NCI-H1436 treated with DMSO at 0.1 percent for 48 hours (cell line): Measurements from ENCODE around the gene STARD3.
A peak's percentile ranks its signal among the peaks of the same experiment; 100 is the strongest.

ENCODE experiments used
- DNase-seq: peaks from one replicate; lab custom pipeline; 2025; lab: John Stamatoyannopoulos, UW

The STARD3 gene

GRCh38 chr17:39621523-39622379 is 15.2 kb upstream of the STARD3 start:
- DNase-seq = peak; percentile 36

DNA sequence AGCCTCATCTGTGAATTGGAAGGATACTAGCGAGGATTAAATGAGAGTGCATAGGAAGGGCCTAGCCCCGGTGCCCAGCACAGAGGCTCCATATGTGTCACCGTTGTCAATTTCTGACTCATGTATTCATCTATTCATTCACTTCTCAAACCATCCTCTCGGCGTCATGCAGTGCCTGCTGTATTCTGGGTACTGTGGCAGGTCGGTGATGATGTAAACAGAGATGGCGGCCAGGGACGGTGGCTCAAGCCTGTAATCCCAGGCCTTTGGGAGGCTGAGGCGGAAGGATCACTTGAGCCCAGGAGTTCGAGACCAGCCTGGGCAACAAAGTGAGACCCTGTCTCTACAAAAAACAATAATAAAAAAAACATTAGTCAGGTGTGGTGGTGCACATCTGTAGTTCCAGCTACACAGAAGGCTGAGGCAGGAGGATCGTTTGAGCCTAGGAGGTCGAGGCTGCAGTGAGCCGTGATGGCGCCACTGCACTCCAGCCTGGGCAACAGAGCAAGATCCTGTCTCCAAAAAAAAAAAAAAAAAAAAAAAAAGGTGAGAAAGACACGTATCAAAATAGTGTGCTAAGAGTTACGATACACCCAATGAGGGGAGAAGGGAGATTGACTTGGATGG is 14.5 kb upstream of the STARD3 start:
- no peak for DNase-seq

- peak; percentile 61 for DNase-seq
These were observed 13.5 kb upstream of the STARD3 start for GRCh38 chr17:39623356-39623950.

DNA sequence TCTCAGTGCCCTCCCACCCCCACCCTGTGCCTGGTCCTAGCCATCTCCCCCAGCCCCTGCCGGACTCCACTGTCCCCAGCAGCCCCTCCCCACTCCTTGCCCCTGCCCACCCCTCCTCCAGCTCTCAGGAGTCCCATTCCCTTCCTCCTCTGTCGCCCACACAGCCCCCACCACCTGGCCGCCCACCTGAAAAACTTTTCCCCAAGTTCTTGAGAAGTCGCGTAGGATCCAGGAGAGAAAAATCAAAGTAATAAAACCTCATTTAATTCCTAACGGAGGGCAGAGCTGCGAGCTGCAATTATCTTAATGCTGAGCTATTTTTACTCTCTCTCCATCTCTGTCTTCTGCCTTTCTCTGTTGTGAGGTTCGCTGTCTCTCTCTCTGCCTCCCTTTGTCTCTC is 12.6 kb upstream of the STARD3 start:
- DNase-seq = no peak

DNA sequence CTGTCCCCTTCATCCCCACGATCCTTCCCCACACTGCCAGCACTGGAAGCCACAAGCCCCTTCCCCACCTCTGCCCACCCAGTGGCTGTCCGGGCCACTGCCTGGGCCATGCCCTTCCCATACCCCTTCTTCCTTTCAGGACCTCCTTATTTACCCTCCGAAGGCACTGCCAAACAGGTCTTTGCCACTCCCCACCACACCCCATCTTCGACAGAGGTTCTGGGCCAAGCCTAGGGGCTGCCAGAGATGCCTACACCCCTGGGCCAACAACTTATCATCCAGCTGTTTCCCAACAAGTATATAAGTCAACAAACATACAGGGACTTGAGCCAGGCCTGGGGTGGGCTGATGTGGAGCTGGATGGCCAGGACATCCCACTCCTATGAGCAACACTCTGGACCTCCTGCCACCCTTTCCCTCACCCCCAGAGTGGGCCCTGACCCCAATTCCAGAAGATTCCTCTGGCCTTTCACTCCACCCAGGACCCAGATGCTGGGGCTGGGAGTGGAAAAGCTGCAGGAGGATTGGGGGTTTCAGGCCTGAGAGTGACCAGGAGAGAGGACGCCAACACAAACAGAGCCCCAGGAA is 11.7 kb upstream of the STARD3 start:
- DNase-seq = no peak

GRCh38 chr17:39626171-39627046 is 10.5 kb upstream of the STARD3 start, which contains the start of gene PPP1R1B:
PPP1R1B (plus strand) TSS chr17:39626952; CDS start chr17:39627393, 441 bp downstream.
- no peak for DNase-seq

GRCh38 chr17:39627047-39627711 is 9.8 kb upstream of the STARD3 start:
- DNase-seq = no peak

GRCh38 chr17:39627712-39628516 is 9.0 kb upstream of the STARD3 start:
- DNase-seq = peak; percentile 10

GRCh38 chr17:39628655-39629493 is 8.1 kb upstream of the STARD3 start:
- peak; percentile 77 for DNase-seq

GRCh38 chr17:39629494-39629880 is 7.5 kb upstream of the STARD3 start:
- no peak for DNase-seq

DNA sequence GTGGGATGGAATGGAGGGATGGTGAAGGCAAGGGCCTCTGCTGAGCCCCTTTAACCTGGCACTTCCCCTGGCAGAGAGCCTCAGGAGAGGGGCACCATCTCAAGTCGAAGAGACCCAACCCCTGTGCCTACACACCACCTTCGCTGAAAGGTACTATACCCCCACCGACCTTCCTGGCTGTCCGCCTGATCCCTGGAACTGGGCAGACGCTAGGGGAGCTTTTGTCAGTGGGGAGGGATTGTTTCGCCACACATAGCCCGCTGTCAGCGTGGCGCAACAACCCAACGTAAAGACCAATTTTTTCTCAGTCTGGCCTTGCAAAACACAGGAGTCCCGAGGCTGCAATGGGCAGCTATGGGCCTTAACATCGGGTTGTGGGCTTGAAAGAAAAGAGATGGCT is 7.0 kb upstream of the STARD3 start:
- no peak for DNase-seq

DNA sequence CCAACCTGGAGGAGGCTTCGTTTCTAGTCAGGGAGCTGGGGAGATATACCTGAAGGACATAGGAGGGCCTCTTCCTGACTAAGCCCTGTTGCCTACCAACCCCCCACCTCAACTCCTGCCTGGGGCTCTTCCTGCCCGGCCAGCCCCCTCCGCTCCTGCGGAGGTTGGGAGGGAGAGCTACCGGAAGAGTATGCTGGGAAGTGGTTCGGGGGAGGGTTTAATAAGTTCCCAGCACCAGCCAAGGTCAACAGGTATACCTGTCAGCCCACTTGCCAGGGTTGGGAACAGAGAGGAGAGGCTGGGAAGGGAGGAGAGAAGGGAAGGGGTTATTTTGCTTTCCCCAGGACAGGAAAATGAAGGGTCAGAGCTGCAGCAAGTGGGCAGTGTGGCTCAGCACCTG is 5.5 kb upstream of the STARD3 start:
- no peak for DNase-seq

DNA sequence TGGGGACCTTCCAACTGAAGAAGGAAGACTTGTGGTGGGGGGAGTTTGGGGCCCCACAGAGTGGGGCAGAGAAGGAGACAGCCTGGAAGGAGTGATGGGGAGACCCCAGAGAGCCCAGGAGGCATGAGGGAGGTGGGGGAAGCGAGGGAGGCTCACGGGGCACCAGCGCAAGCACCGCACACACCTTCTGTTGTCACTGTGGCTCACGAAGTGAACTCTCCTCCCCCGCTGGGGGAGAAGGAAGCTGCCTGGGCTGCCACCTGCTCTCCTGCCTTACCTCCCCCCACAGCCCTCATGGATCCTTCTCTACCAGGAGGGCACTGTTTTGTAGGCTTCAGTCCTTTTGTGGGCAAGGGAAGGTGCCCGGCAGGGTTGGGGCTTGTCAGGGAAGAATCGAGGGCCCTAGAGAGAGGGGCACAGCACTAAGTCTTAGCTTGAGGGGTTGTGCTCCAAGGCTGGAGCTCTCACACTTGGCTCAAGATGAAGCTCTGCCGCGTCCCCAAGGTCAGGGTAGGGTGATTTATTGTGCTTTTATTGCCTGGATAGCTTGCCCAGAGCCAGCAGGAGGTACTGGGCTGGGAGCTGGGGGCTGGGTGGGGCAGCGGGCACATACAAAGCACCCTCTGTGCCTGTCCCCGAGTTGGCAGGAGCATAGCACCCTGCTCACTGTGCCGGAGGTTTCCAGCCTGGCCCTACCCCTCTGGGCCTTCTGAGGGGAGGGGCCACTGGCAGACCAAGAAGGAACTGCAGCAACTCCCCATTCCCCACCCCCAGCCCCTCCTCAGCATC is 4.6 kb upstream of the STARD3 start:
- no peak for DNase-seq

DNA sequence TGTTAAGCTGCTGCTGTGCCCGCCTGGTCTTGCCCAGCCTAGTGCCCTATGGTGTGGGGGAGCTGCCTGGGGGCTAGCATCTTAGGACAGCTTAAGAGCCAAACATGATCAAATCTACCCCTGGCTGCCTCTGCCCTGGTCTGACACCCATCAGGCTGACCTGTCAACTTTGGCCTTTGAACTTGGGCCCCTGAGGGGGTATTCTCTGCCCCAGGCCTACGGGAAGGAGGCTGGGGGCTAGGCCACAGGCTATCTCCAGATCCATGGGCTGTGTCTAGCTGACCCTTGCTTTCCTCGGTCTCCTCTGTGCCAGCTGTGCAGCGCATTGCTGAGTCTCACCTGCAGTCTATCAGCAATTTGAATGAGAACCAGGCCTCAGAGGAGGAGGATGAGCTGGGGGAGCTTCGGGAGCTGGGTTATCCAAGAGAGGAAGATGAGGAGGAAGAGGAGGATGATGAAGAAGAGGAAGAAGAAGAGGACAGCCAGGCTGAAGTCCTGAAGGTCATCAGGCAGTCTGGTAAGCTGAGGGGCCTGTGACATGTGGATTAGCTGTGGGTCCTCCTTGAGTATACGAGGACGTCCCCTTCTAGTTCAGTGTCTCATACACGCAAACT is 3.3 kb upstream of the STARD3 start:
- DNase-seq = no peak

DNA sequence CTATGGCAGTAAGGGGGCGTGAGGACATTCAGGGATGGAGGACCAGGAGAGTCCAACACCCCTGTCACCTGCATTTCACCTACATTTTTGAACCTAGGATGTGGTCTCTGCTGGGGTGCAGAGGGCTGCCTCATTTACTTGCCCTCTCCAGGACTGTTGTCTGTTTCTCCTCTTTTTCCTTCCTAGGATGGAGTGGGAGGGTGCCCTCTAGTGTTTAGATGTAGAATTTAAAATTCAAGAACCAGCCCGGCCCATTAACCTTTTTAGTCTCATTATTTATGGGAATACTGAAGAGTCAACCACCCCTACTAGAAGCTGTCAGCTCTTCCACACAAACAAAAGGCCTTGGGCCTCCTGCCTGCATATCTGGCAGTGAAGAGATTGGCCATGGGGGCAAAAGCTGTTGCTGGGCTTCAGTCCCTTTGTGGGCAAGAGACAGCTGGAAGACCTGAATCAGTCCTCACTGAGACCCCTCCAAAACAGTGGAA is 2.5 kb upstream of the STARD3 start:
- DNase-seq = no peak

- DNase-seq = no peak
These were observed 1.2 kb upstream of the STARD3 start for GRCh38 chr17:39635614-39636176.

- DNase-seq = no peak
These were observed 387 bp upstream of the STARD3 start for GRCh38 chr17:39636587-39636926.

DNA sequence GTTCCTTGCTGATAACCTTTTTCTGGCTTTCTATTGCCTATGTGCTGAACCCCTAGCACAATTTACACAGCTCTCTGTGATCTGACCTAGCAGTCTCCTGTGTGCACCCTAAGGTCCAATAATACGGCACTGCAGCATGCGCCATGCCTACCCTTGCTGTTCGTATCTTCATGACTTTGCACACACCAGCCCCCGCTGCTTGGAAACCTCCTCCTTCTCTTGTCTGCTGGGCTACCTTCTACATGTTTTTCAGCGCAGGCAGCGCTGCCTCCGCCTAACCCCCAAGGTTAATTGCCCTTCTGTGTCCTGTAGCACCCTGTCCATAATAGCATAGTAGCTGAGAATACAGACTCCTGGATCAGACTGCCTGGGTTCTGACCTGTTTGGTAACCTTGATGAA is 1.4 kb downstream of the STARD3 start:
- no peak for DNase-seq
